NCI-H2107 (cell line): ENCODE data around the gene C1orf232.
A peak's percentile ranks its signal among the peaks of the same experiment; 100 is the strongest.

Experiments used
- DNase-seq: peaks from one replicate; lab custom pipeline; 2025; lab: John Stamatoyannopoulos, UW

C1orf232 gene

GRCh38 chr1:26177182-26177684 lies 8.5 kb upstream of the C1orf232 start, which contains the start of gene CNKSR1:
Gene CNKSR1, plus strand, starts transcription at chr1:26177491. Its CDS starts 57 bp downstream, at chr1:26177548.
- DNase-seq: peak; percentile 44

GRCh38 chr1:26175346-26175745 lies 6.6 kb upstream of the C1orf232 start:
- DNase-seq: no peak

GRCh38 chr1:26171084-26172072 lies 2.6 kb upstream of the C1orf232 start, which contains the start of gene ZNF593OS:
Gene ZNF593OS, minus strand, starts transcription at chr1:26171832. Its CDS starts 171 bp downstream, at chr1:26171661.
- DNase-seq: no peak

GRCh38 chr1:26170472-26170821 lies 1.7 kb upstream of the C1orf232 start:
- no peak for DNase-seq

- DNase-seq: peak; percentile 63
Measured at GRCh38 chr1:26169669-26170471, 1.1 kb upstream of the C1orf232 start, which contains the start of gene ZNF593. Gene ZNF593, plus strand, starts transcription at chr1:26169908. Its CDS starts 76 bp downstream, at chr1:26169984.

GRCh38 chr1:26169198-26169554 lies 413 bp upstream of the C1orf232 start:
- no peak for DNase-seq

- DNase-seq: no peak
Measured at GRCh38 chr1:26166719-26167281, 2.0 kb downstream of the C1orf232 start.

GRCh38 chr1:26164861-26165842 lies 3.6 kb downstream of the C1orf232 start:
- no peak for DNase-seq

- no peak for DNase-seq
Measured at GRCh38 chr1:26164036-26164860, 4.5 kb downstream of the C1orf232 start.

GRCh38 chr1:26163684-26164035 lies 5.1 kb downstream of the C1orf232 start:
- no peak for DNase-seq

GRCh38 chr1:26162220-26162709 lies 6.5 kb downstream of the C1orf232 start:
- no peak for DNase-seq

GRCh38 chr1:26161415-26162219 lies 7.1 kb downstream of the C1orf232 start:
- DNase-seq: no peak

GRCh38 chr1:26160527-26161414 lies 8.0 kb downstream of the C1orf232 start:
- DNase-seq: no peak

GRCh38 chr1:26159743-26160039 lies 9.1 kb downstream of the C1orf232 start:
- DNase-seq: no peak

GRCh38 chr1:26158908-26159742 lies 9.6 kb downstream of the C1orf232 start, which contains the start of gene FAM110D:
Gene FAM110D, plus strand, starts transcription at chr1:26159079. Its CDS starts 2,213 bp downstream, at chr1:26161292.
- DNase-seq: no peak

GRCh38 chr1:26158271-26158907 lies 10.4 kb downstream of the C1orf232 start:
- no peak for DNase-seq
